A549 (cell line): ENCODE measurements around the gene RARG.

ENCODE experiments used
- HDAC2 ChIP-seq: fragments of 200-600 bp; sonication (generic); IDR thresholded peaks from 2 replicates; pipeline ENCODE4 v1.6.1; 2016
- JUNB ChIP-seq: fragments of >200 bp; sonication (Bioruptor Twin); formaldehyde crosslinking; IDR thresholded peaks from 2 replicates; pipeline ENCODE4 v1.6.1; 2016
- MAX ChIP-seq: IDR thresholded peaks from 2 replicates; pipeline ENCODE4 v1.6.1; 2012
- POLR2A ChIP-seq: IDR thresholded peaks from 2 replicates; pipeline ENCODE4 v1.6.1; 2012; ENCODE audit warnings: mild to moderate bottlenecking, low read length
- SREBF2 ChIP-seq: fragments of 450-650 bp; IDR thresholded peaks from 2 replicates; pipeline ENCODE4 v1.6.1; 2014; ENCODE audit warnings: mild to moderate bottlenecking, moderate library complexity
- ZFP36 ChIP-seq: fragments of 450-650 bp; IDR thresholded peaks from 2 replicates; pipeline ENCODE4 v1.6.1; 2014; ENCODE audit warnings: borderline replicate concordance; ENCODE audit not compliant: partially characterized antibody
- TF ChIP-seq, protein P1 (sequence below): fragments of >200 bp; sonication (Bioruptor Twin); formaldehyde crosslinking; IDR thresholded peaks from 3 replicates; pipeline ENCODE4 v1.5.1; 2016
- TF ChIP-seq, protein P2 (sequence below): IDR thresholded peaks from 2 replicates; pipeline ENCODE4 v1.6.1; 2012; ENCODE audit warnings: low read depth, borderline replicate concordance

DNA sequence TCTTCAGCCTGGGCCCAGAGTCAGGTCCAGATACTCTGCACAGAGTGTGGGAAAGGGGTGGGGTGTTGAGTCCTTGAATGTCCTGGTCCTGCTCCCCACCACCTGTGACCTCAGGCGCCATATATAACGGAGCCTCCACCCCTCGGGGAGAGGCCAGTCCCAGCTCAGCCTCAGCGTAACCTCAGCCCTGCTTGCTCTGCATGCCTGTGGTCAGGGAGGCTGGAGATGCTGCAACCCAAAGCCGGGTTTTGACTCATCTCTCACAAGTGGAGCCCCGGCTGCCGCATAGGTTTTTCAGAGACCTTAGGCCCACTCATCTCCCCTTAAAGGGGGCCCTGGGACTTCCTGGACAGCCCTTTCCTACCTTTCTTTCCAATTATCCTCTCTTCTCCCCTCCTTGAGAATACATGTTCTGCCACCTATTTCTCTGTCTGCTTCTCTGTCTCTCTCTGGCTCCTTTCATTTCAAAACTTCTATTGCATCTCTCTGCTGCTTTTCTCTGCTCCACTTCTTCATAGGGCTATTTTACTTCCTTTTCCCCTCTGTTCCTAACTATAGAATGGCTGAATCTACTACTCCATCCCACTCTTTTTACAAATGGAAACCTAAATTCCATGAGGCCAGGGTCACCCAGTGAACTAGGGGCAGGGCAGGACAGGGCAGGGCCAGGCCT lies 26.1 kb downstream of the RARG start:
- TF ChIP-seq POLR2A, result no peak
- TF ChIP-seq, protein P1, sequence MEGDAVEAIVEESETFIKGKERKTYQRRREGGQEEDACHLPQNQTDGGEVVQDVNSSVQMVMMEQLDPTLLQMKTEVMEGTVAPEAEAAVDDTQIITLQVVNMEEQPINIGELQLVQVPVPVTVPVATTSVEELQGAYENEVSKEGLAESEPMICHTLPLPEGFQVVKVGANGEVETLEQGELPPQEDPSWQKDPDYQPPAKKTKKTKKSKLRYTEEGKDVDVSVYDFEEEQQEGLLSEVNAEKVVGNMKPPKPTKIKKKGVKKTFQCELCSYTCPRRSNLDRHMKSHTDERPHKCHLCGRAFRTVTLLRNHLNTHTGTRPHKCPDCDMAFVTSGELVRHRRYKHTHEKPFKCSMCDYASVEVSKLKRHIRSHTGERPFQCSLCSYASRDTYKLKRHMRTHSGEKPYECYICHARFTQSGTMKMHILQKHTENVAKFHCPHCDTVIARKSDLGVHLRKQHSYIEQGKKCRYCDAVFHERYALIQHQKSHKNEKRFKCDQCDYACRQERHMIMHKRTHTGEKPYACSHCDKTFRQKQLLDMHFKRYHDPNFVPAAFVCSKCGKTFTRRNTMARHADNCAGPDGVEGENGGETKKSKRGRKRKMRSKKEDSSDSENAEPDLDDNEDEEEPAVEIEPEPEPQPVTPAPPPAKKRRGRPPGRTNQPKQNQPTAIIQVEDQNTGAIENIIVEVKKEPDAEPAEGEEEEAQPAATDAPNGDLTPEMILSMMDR, result no peak
- no peak for TF ChIP-seq HDAC2
- TF ChIP-seq JUNB, result no peak
- TF ChIP-seq ZFP36, result no peak
- TF ChIP-seq MAX, result no peak
- no peak for TF ChIP-seq SREBF2
- TF ChIP-seq, protein P2, sequence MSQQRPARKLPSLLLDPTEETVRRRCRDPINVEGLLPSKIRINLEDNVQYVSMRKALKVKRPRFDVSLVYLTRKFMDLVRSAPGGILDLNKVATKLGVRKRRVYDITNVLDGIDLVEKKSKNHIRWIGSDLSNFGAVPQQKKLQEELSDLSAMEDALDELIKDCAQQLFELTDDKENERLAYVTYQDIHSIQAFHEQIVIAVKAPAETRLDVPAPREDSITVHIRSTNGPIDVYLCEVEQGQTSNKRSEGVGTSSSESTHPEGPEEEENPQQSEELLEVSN, result no peak
